Upper lobe of left lung (tissue), 6 donors: Measurements from ENCODE around the gene CRACDL. TPM values are rescaled to one million over a fixed set of nuclear protein-coding genes. Genes with fewer than 3 reads are reported as not detected.

Source experiments
- ATAC-seq, 2 donors: fragments of 200-7000 bp; cut with Tn5 transposase; one replicate each; pipeline ENCODE4 v1.9.1; 2022; ENCODE audit warnings: mild to moderate bottlenecking in 2 of 2, moderate library complexity in 2 of 2; ENCODE audit not compliant: low FRiP score in 2 of 2
- DNase-seq, 2 donors: peaks; one replicate each; pipeline ENCODE4 v3.0.0-alpha.2; 2019 to 2020
- H3K27ac ChIP-seq, 4 donors: fragments of 200-600 bp; sonication (generic); one replicate each; pipeline ENCODE4 v1.5.1; 2016 to 2019
- H3K27me3 ChIP-seq, 4 donors: fragments of 200-600 bp; sonication (generic); one replicate each; pipeline ENCODE4 v1.5.1; 2017 to 2019
- H3K36me3 ChIP-seq, 4 donors: fragments of 200-600 bp; sonication (generic); one replicate each; pipeline ENCODE4 v1.5.1; 2016 to 2019
- H3K4me1 ChIP-seq, 4 donors: fragments of 200-600 bp; sonication (generic); one replicate each; pipeline ENCODE4 v1.5.1; 2018 to 2019
- H3K4me3 ChIP-seq, 4 donors: fragments of 200-600 bp; sonication (generic); one replicate each; pipeline ENCODE4 v1.5.1; 2017 to 2019; ENCODE audit warnings: mild to moderate bottlenecking in 2 of 4, moderate library complexity in 1 of 4
- H3K9me3 ChIP-seq, 4 donors: fragments of 200-600 bp; sonication (generic); one replicate each; pipeline ENCODE4 v1.5.1; 2018 to 2019
- CTCF ChIP-seq, 6 experiments: fragments of 450-650 bp in 4 of 6; fragments of 200-600 bp in 2 of 6; sonication (generic) in 2 of 6; IDR thresholded peaks; one replicate each; pipeline ENCODE4 v1.5.1; 2016 to 2019; ENCODE audit warnings: antibody characterized with exemption in 6 of 6
- EP300 ChIP-seq, 4 donors: sonication (generic); formaldehyde crosslinking; IDR thresholded peaks; one replicate each; pipeline ENCODE4 v1.5.1; 2017; ENCODE audit warnings: antibody characterized with exemption in 4 of 4, control low read depth in 2 of 4
- POLR2A ChIP-seq, 4 donors: fragments of 450-650 bp; IDR thresholded peaks; one replicate each; pipeline ENCODE4 v1.5.1; 2016 to 2017; ENCODE audit warnings: antibody characterized with exemption in 4 of 4, mild to moderate bottlenecking in 2 of 4
- POLR2AphosphoS5 ChIP-seq, 2 donors: sonication (generic); formaldehyde crosslinking; IDR thresholded peaks; one replicate each; pipeline ENCODE4 v1.5.1; 2017; ENCODE audit warnings: antibody characterized with exemption in 2 of 2
- WGBS, 2 donors: methylation state at CpG; one replicate each; pipeline ENCODE4 v1.1.5; 2017 to 2018; 5-methylcytosine and 5-hydroxymethylcytosine counted together
- total RNA-seq, 6 donors: library from RNA; depleted of rRNA in 4 of 6; stranded (reverse); fragments of >200 nt in 4 of 6; gene quantifications; one replicate each; pipeline versions ENCODE4 v1.1.0 to v1.2.1, GENCODE V29; 2016 to 2021
- donor health status: DM: no; HTN: no; CAD: no; lungs with moderate emphysema.
- donor health status: DM: no; HTN: yes; CAD: no; lungs with severe emphysema.

CRACDL gene
- total RNA-seq, 6 donors from 2014 or later, result 14.6 to 33.4 (median 20.2) TPM

GRCh38 chr2:98866033-98866432 lies 70.0 kb downstream of the CRACDL start:
- 74 to 78% methylated on average over 3 of the region's 3 CpGs for WGBS, 2 donors
- no peak for DNase-seq
- H3K36me3 ChIP-seq, result no peaks in the 10 kb centered on the region
- no peaks in the 10 kb centered on the region for H3K27me3 ChIP-seq
- no peak overlapping the region for H3K4me3 ChIP-seq
- TF ChIP-seq POLR2A (IDR thresholded peaks at IDR 0.05) (no peak), CTCF (IDR thresholded peaks at IDR 0.05) (no peak), POLR2AphosphoS5 (IDR thresholded peaks at IDR 0.05) (no peak), EP300 (IDR thresholded peaks at IDR 0.05) (no peak)
- H3K27ac ChIP-seq, result no peak overlapping the region
- ATAC-seq, result no peak
- peaks cover 0 to 7% (median 5%) of the 10 kb centered on the region in 4 donors for H3K4me1 ChIP-seq
- peaks cover 0 to 9% (median 3%) of the 10 kb centered on the region in 4 donors for H3K9me3 ChIP-seq

- H3K27ac ChIP-seq, result no peak overlapping the region
- no peaks in the 10 kb centered on the region for H3K27me3 ChIP-seq
- DNase-seq (no peak), ATAC-seq (no peak)
- 64 to 78% methylated on average over 1 of the region's 1 CpG for WGBS, 2 donors
- H3K9me3 ChIP-seq, result peaks cover 4 to 9% (median 6%) of the 10 kb centered on the region in 4 donors
- H3K4me3 ChIP-seq, result no peak overlapping the region
- no peaks in the 10 kb centered on the region for H3K36me3 ChIP-seq
- no peaks in the 10 kb centered on the region for H3K4me1 ChIP-seq
- TF ChIP-seq CTCF (IDR thresholded peaks at IDR 0.05), result no peak
- no peak for TF ChIP-seq POLR2AphosphoS5 (IDR thresholded peaks at IDR 0.05)
- no peak for TF ChIP-seq EP300 (IDR thresholded peaks at IDR 0.05)
- TF ChIP-seq POLR2A (IDR thresholded peaks at IDR 0.05), result no peak
These were observed 74.4 kb downstream of the CRACDL start for GRCh38 chr2:98861601-98862000.

GRCh38 chr2:98859323-98859722 lies 76.7 kb downstream of the CRACDL start:
- 81 to 92% methylated on average over 2 of the region's 2 CpGs for WGBS, 2 donors
- TF ChIP-seq POLR2AphosphoS5 (IDR thresholded peaks at IDR 0.05) (no peak), POLR2A (IDR thresholded peaks at IDR 0.05) (no peak), EP300 (IDR thresholded peaks at IDR 0.05) (no peak), CTCF (IDR thresholded peaks at IDR 0.05) (no peak)
- Histone ChIP-seq H3K9me3 (peaks cover 4 to 10% (median 7%) of the 10 kb centered on the region in 4 donors), H3K4me1 (no peaks in the 10 kb centered on the region), H3K27ac (no peak overlapping the region), H3K27me3 (no peaks in the 10 kb centered on the region), H3K4me3 (no peak overlapping the region), H3K36me3 (no peaks in the 10 kb centered on the region)
- DNase-seq, result no peak
- no peak for ATAC-seq

GRCh38 chr2:98857001-98857400 lies 79.0 kb downstream of the CRACDL start:
- Histone ChIP-seq H3K9me3 (peaks cover 1 to 10% (median 4%) of the 10 kb centered on the region in 4 donors), H3K27ac (no peak overlapping the region), H3K4me1 (no peaks in the 10 kb centered on the region), H3K36me3 (no peaks in the 10 kb centered on the region), H3K4me3 (no peak overlapping the region), H3K27me3 (no peaks in the 10 kb centered on the region)
- WGBS, 2 donors, result 57 to 61% methylated on average over 1 of the region's 1 CpG
- DNase-seq (no peak), ATAC-seq (no peak)
- TF ChIP-seq EP300 (IDR thresholded peaks at IDR 0.05), result no peak
- TF ChIP-seq CTCF (IDR thresholded peaks at IDR 0.05), result no peak
- no peak for TF ChIP-seq POLR2A (IDR thresholded peaks at IDR 0.05)
- no peak for TF ChIP-seq POLR2AphosphoS5 (IDR thresholded peaks at IDR 0.05)

- H3K36me3 ChIP-seq, result no peaks in the 10 kb centered on the region
- no peak overlapping the region for H3K27ac ChIP-seq
- no peak for ATAC-seq
- H3K4me1 ChIP-seq, result no peaks in the 10 kb centered on the region
- 91 to 95% methylated on average over 5 of the region's 5 CpGs for WGBS, 2 donors
- no peaks in the 10 kb centered on the region for H3K27me3 ChIP-seq
- TF ChIP-seq POLR2AphosphoS5 (IDR thresholded peaks at IDR 0.05) (no peak), POLR2A (IDR thresholded peaks at IDR 0.05) (no peak), EP300 (IDR thresholded peaks at IDR 0.05) (no peak), CTCF (IDR thresholded peaks at IDR 0.05) (no peak)
- H3K9me3 ChIP-seq, result peaks cover 0 to 10% (median 2%) of the 10 kb centered on the region in 4 donors
- no peak overlapping the region for H3K4me3 ChIP-seq
- no peak for DNase-seq
These were observed 81.3 kb downstream of the CRACDL start for GRCh38 chr2:98854682-98855081.
